Activated T-cell treated with anti-CD3 and anti-CD28 coated beads, Interleukin-2, amount 50 U/mL, for 72 hours (primary cell): Measurements from ENCODE around the gene SMOC1. TPM values are rescaled to one million over a fixed set of nuclear protein-coding genes. Genes with fewer than 3 reads are reported as not detected.

Experiments used
- ATAC-seq, 2 donors: fragments of 150-1000 bp; cut with Tn5 transposase; replicated peaks in 1 of 2; 2 replicates each; pipeline ENCODE4 v1.10.0; 2021; ENCODE audit warnings: moderate library complexity in 2 of 2, mild to moderate bottlenecking in 1 of 2
- DNase-seq, 2 donors: peaks; one replicate each; pipeline ENCODE4 v3.0.0; 2021 to 2022; ENCODE audit warnings: mixed read lengths in 1 of 2
- H3K27ac Mint-ChIP-seq: one replicate; pipeline ENCODE4 v1.8.0; 2022; ENCODE audit warnings: mild to moderate bottlenecking, moderate library complexity, mixed read lengths
- H3K27me3 Mint-ChIP-seq: one replicate; pipeline ENCODE4 v1.8.0; 2022; ENCODE audit warnings: low read depth, mixed read lengths
- H3K36me3 Mint-ChIP-seq, 2 donors: one replicate each; pipeline ENCODE4 v1.8.0; 2022; ENCODE audit warnings: mixed read lengths in 2 of 2, mild to moderate bottlenecking in 1 of 2; ENCODE audit not compliant: insufficient read depth in 2 of 2
- H3K4me1 Mint-ChIP-seq: one replicate; pipeline ENCODE4 v1.8.0; 2022; ENCODE audit warnings: low read depth, mixed read lengths
- H3K4me3 Mint-ChIP-seq, 2 donors: one replicate each; pipeline ENCODE4 v1.8.0; 2022; ENCODE audit warnings: mild to moderate bottlenecking in 2 of 2, mixed read lengths in 2 of 2, moderate library complexity in 2 of 2
- H3K9me3 Mint-ChIP-seq, 2 donors: one replicate each; pipeline ENCODE4 v1.8.0; 2022; ENCODE audit warnings: mixed read lengths in 2 of 2
- total RNA-seq, 2 donors: library from RNA; stranded (reverse); gene quantifications; one replicate each; pipeline ENCODE4 v1.2.3, GENCODE V29; 2022

The SMOC1 gene
- total RNA-seq, 2 donors from 2014 or later, result not detected

DNA sequence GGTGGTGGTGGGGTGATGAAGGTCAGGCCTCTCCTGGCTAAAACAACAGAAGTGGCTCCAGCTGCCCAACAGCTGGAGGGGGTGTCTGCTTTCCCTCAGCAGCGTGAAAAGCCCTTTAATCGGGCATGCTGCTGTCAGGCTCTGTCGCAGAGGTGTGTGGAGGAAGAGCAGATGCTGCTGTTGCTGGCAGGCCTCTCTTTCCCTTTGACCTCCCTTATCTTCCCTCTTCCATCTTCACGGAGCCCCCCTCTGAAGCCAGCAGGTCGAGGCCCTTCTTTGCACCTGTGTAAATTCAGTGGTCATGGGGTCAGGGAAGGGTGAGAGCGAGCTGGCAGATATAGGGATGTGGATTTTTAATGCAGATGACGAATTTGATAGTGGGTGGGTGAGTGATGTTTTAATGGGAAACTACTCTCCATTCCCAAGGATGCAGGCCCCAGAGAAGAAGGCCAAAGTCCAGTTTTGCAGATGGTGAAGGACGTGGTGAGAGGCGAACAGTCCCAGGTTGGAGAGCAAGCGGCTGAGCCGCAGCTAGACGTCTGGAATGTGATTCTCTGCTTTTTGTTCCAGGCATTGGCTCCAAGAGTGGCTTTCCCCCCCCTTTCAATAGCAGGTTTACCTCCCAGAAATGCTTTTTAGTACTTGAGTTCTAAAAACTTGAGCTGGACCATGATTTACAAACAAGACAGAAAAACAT, 64.0 kb downstream of the SMOC1 start:
- H3K27ac Mint-ChIP-seq, result no peak overlapping the region
- H3K27me3 Mint-ChIP-seq, result peaks cover 56% of the 10 kb centered on the region
- H3K36me3 Mint-ChIP-seq, result peaks cover 4 to 5% of the 10 kb centered on the region in 2 donors
- H3K9me3 Mint-ChIP-seq, result peaks cover 6 to 7% of the 10 kb centered on the region in 2 donors
- ATAC-seq (no peak), DNase-seq (no peak)
- no peaks in the 10 kb centered on the region for H3K4me1 Mint-ChIP-seq
- no peak overlapping the region for H3K4me3 Mint-ChIP-seq

DNA sequence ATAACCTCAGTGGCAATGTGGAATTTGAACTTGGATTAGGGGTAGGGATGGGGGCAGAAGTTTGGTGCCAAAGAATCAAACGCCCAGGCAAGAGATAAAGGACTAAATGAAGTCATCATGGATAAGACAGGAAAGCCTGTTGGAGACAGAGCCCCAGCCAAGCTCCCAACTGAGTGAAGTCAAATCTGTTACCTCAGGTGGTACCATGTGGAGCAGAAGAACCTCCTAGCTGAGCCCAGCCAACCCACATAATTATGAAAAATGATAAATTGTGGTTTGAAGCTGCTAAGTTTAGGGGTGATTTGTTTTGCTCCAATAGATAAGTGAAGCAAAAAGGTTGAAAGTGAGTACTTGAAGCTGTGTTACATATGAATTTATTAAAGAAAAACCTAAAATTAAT, 66.1 kb downstream of the SMOC1 start:
- Mint-ChIP-seq H3K36me3 (peaks cover 4 to 5% of the 10 kb centered on the region in 2 donors), H3K9me3 (peaks cover 6 to 7% of the 10 kb centered on the region in 2 donors), H3K27ac (no peak overlapping the region), H3K27me3 (peaks cover 40% of the 10 kb centered on the region), H3K4me3 (no peak overlapping the region), H3K4me1 (no peaks in the 10 kb centered on the region)
- ATAC-seq (no peak), DNase-seq (no peak)

GRCh38 chr14:69945912-69946311, 66.7 kb downstream of the SMOC1 start:
- no peak for DNase-seq
- no peaks in the 10 kb centered on the region for H3K4me1 Mint-ChIP-seq
- H3K36me3 Mint-ChIP-seq, result peaks cover 4 to 5% of the 10 kb centered on the region in 2 donors
- no peak overlapping the region for H3K27ac Mint-ChIP-seq
- peaks cover 6 to 7% of the 10 kb centered on the region in 2 donors for H3K9me3 Mint-ChIP-seq
- ATAC-seq, result no peak
- H3K4me3 Mint-ChIP-seq, result no peak overlapping the region
- peaks cover 34% of the 10 kb centered on the region for H3K27me3 Mint-ChIP-seq

- H3K4me1 Mint-ChIP-seq, result no peaks in the 10 kb centered on the region
- H3K9me3 Mint-ChIP-seq, result peaks cover 6 to 7% of the 10 kb centered on the region in 2 donors
- H3K27me3 Mint-ChIP-seq, result peaks cover 17% of the 10 kb centered on the region
- H3K27ac Mint-ChIP-seq, result no peak overlapping the region
- DNase-seq (no peak), ATAC-seq (no peak)
- no peak overlapping the region for H3K4me3 Mint-ChIP-seq
- H3K36me3 Mint-ChIP-seq, result peaks cover 4 to 5% of the 10 kb centered on the region in 2 donors
These were observed 69.1 kb downstream of the SMOC1 start for GRCh38 chr14:69948351-69948750.

DNA sequence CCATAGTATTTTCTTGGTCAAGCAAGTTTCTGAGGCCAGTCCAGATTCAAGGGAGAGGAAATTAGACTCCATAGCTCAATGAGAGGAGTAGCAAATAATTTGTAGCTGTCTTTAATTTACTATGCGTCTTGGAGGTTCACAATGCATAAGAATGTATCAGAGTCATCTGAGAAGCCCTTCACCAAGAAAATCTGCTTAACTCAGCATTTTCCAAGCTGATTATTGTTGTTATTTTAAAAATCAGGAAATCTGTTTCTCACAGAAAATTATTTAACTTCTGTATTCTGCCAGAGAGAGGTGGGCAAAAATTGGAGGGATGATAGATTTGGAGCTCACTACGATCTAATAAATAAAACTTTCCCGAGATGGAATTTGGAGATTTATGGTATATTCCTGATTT, 72.0 kb downstream of the SMOC1 start:
- Mint-ChIP-seq H3K27me3 (peaks cover 29% of the 10 kb centered on the region), H3K9me3 (peaks cover 4 to 5% of the 10 kb centered on the region in 2 donors), H3K36me3 (peaks cover 0 to 2% of the 10 kb centered on the region in 2 donors), H3K27ac (no peak overlapping the region), H3K4me1 (no peaks in the 10 kb centered on the region), H3K4me3 (no peak overlapping the region)
- DNase-seq, result no peak
- ATAC-seq, result no peak

- Mint-ChIP-seq H3K4me1 (no peaks in the 10 kb centered on the region), H3K27ac (no peak overlapping the region), H3K4me3 (no peak overlapping the region), H3K27me3 (peaks cover 33% of the 10 kb centered on the region), H3K36me3 (peaks cover 0 to 2% of the 10 kb centered on the region in 2 donors), H3K9me3 (peaks cover 4 to 5% of the 10 kb centered on the region in 2 donors)
- no peak for ATAC-seq
- DNase-seq, result no peak
These were observed 72.7 kb downstream of the SMOC1 start for GRCh38 chr14:69951935-69952334.

DNA sequence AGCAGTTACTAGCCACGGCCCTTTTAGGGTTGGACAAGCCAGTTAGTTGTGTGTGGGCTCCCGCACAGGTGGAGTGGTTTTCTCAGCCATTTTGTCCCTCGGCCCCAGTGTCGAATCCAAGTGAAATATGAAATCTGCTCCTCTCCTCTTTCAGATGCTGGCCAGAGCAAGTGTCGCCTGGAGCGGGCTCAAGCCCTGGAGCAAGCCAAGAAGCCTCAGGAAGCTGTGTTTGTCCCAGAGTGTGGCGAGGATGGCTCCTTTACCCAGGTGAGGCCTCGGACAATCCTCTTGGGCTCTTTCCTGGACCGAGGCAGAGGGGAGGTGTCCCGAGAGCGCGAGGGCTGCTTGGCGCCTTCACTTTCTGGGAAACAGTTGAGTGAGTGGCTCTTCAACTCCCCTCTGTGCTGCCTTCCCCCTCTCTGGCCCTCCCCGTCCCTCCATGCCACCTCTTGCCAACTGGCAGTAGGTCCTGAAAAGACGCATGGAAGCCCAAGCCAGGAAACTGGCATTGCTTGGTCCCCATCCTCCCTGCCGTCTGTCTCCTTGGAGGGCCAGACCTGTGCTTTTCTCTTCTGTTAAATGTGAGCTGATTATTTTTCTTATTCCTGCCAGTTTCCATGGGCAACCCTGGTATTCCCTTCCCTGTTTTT, 74.2 kb downstream of the SMOC1 start:
- Mint-ChIP-seq H3K27ac (no peak overlapping the region), H3K4me1 (no peaks in the 10 kb centered on the region), H3K36me3 (no peaks in the 10 kb centered on the region), H3K27me3 (peaks cover 29% of the 10 kb centered on the region), H3K4me3 (no peak overlapping the region), H3K9me3 (no peaks in the 10 kb centered on the region)
- ATAC-seq (no peak), DNase-seq (no peak)

- no peak for DNase-seq
- no peaks in the 10 kb centered on the region for H3K36me3 Mint-ChIP-seq
- no peak for ATAC-seq
- H3K27me3 Mint-ChIP-seq, result peaks cover 29% of the 10 kb centered on the region
- no peaks in the 10 kb centered on the region for H3K9me3 Mint-ChIP-seq
- H3K27ac Mint-ChIP-seq, result no peak overlapping the region
- no peaks in the 10 kb centered on the region for H3K4me1 Mint-ChIP-seq
- H3K4me3 Mint-ChIP-seq, result no peak overlapping the region
These were observed 76.9 kb downstream of the SMOC1 start for GRCh38 chr14:69955855-69956845.

DNA sequence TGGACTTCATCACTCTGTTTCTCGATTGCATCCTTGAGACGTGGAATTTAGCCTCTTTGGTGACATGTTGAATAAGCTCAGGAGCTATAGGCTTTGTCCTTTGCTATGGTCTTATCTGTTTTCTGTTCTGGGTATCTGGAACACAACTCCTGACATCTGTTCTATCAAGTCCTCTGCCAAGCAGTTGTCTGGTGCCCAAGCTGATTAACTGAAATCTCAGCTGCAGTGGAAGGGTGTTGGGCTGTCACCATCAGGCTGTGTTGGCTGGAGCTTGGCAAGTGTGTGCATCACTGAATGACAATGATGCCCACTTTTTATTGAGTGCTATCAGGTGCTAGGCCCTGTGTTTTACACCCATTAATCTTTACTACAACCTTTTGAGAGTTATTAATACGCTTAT, 77.8 kb downstream of the SMOC1 start:
- DNase-seq (no peak), ATAC-seq (no peak)
- H3K4me3 Mint-ChIP-seq, result no peak overlapping the region
- no peaks in the 10 kb centered on the region for H3K4me1 Mint-ChIP-seq
- H3K27ac Mint-ChIP-seq, result no peak overlapping the region
- H3K9me3 Mint-ChIP-seq, result no peaks in the 10 kb centered on the region
- no peaks in the 10 kb centered on the region for H3K36me3 Mint-ChIP-seq
- H3K27me3 Mint-ChIP-seq, result peaks cover 32% of the 10 kb centered on the region

DNA sequence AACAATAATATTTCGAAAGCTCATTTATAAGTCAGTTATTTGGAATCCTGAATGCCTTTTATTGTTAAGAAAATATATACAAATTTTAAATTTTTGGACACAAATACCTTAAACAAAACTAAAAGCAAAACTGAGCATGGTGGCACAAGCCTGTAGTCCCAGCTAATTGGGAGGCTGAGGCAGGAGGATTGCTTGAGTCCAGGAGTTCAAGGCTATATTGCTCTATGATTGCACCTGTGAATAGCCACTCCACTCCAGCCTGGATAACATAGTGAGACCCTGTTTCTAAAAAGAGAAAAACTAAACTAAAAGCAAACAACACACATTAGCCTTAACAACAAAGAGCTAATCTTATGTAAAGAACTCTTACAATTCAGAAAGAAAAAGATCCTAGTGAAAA, 78.8 kb downstream of the SMOC1 start:
- Mint-ChIP-seq H3K4me3 (no peak overlapping the region), H3K36me3 (no peaks in the 10 kb centered on the region), H3K4me1 (no peaks in the 10 kb centered on the region), H3K9me3 (no peaks in the 10 kb centered on the region), H3K27ac (no peak overlapping the region), H3K27me3 (peaks cover 42% of the 10 kb centered on the region)
- DNase-seq (no peak), ATAC-seq (no peak)

- ATAC-seq (no peak), DNase-seq (no peak)
- Mint-ChIP-seq H3K27ac (no peak overlapping the region), H3K36me3 (no peaks in the 10 kb centered on the region), H3K27me3 (peaks cover 39% of the 10 kb centered on the region), H3K9me3 (no peaks in the 10 kb centered on the region), H3K4me3 (no peak overlapping the region), H3K4me1 (no peaks in the 10 kb centered on the region)
These were observed 79.9 kb downstream of the SMOC1 start for GRCh38 chr14:69959136-69959535.

DNA sequence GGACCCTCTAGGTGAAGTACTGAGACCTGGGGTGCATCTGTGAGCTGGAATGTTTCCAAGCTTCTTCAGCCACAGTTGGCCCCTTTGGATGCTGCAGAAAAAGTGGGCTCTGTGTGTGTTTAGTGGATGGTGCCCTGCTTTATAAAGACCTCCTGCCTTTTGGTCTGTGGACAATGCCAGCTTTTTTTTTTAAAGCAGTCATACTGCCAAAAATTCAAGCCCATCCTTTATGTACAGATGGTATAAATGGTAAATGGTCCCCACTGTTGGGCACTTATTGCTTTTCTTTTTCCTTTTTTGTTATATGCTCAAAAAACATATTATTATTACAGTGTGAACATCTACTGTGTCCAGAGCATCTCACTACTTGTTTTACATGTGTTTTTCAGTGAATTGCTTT, 81.1 kb downstream of the SMOC1 start:
- H3K4me3 Mint-ChIP-seq, result no peak overlapping the region

GRCh38 chr14:69963966-69964365, 84.8 kb downstream of the SMOC1 start:
- DNase-seq (no peak), ATAC-seq (no peak)
- H3K4me1 Mint-ChIP-seq, result no peaks in the 10 kb centered on the region
- H3K27me3 Mint-ChIP-seq, result peaks cover 16% of the 10 kb centered on the region
- H3K27ac Mint-ChIP-seq, result no peak overlapping the region
- H3K9me3 Mint-ChIP-seq, result no peaks in the 10 kb centered on the region
- H3K4me3 Mint-ChIP-seq, result no peak overlapping the region
- H3K36me3 Mint-ChIP-seq, result no peaks in the 10 kb centered on the region

More for the DNA sequence above, 81.1 kb downstream of the SMOC1 start:
- ATAC-seq, result no peak
- Mint-ChIP-seq H3K36me3 (no peaks in the 10 kb centered on the region), H3K27ac (no peak overlapping the region), H3K9me3 (no peaks in the 10 kb centered on the region), H3K4me1 (no peaks in the 10 kb centered on the region), H3K27me3 (peaks cover 31% of the 10 kb centered on the region)
- DNase-seq, result no peak
